CD8-positive, alpha-beta memory T cell (primary cell): ENCODE results near the gene ACTR2. TPM values are rescaled to one million over a fixed set of nuclear protein-coding genes. Genes with fewer than 3 reads are reported as not detected.

Experiments used
- CTCF ChIA-PET: fragments of 350-600 bp; sonication (Branson Sonifier 250); formaldehyde crosslinking; loops from one replicate; lab custom pipeline; 2021; ENCODE audit warnings: antibody characterized with exemption; lab: Charles Lee
- POLR2A ChIA-PET: fragments of 350-600 bp; sonication (Branson Sonifier 250); formaldehyde crosslinking; loops from one replicate; lab custom pipeline; 2021; ENCODE audit warnings: antibody characterized with exemption; lab: Charles Lee
- DNase-seq, 5 donors: peaks; one replicate each; pipeline versions ENCODE4 v3.0.0 to v3.0.0-alpha.2; 2020 to 2022; ENCODE audit warnings: mixed read lengths in 1 of 5
- H3K27ac ChIP-seq: one replicate; pipeline ENCODE4 v1.7.0; 2013; ENCODE audit warnings: low read depth, mild to moderate bottlenecking, low read length, moderate library complexity
- H3K27me3 ChIP-seq: 2 replicates; pipeline ENCODE4 v1.7.0; 2013; ENCODE audit warnings: low read length, mild to moderate bottlenecking; ENCODE audit not compliant: insufficient read depth, poor library complexity, severe bottlenecking
- H3K36me3 ChIP-seq: 2 replicates; pipeline ENCODE4 v1.7.0; 2013; ENCODE audit warnings: mild to moderate bottlenecking, low read length, moderate library complexity; ENCODE audit not compliant: insufficient read depth
- H3K4me1 ChIP-seq: 2 replicates; pipeline ENCODE4 v1.7.0; 2013; ENCODE audit warnings: mild to moderate bottlenecking, low read length, moderate library complexity; ENCODE audit not compliant: insufficient read depth
- H3K4me3 ChIP-seq: 2 replicates; pipeline ENCODE4 v1.7.0; 2013; ENCODE audit warnings: mild to moderate bottlenecking, low read length
- H3K9me3 ChIP-seq: 2 replicates; pipeline ENCODE4 v1.7.0; 2013; ENCODE audit warnings: mild to moderate bottlenecking, low read length
- H3K27ac Mint-ChIP-seq, 8 donors: one replicate each; pipeline ENCODE4 v1.8.0; 2020 to 2021; ENCODE audit warnings: mixed read lengths in 8 of 8, mild to moderate bottlenecking in 6 of 8, inconsistent platforms in 3 of 8, moderate library complexity in 3 of 8
- H3K27me3 Mint-ChIP-seq, 2 donors: one replicate each; pipeline ENCODE4 v1.8.0; 2020 to 2021; ENCODE audit warnings: mixed read lengths in 2 of 2, mild to moderate bottlenecking in 1 of 2, moderate library complexity in 1 of 2
- H3K36me3 Mint-ChIP-seq, 3 donors: one replicate each; pipeline ENCODE4 v1.8.0; 2020 to 2021; ENCODE audit warnings: mixed read lengths in 3 of 3, inconsistent platforms in 1 of 3, mild to moderate bottlenecking in 1 of 3
- H3K4me1 Mint-ChIP-seq, 3 donors: one replicate each; pipeline ENCODE4 v1.8.0; 2020 to 2021; ENCODE audit warnings: mixed read lengths in 3 of 3, inconsistent platforms in 1 of 3, mild to moderate bottlenecking in 1 of 3
- H3K4me3 Mint-ChIP-seq, 7 donors: one replicate each; pipeline ENCODE4 v1.8.0; 2020 to 2021; ENCODE audit warnings: mixed read lengths in 7 of 7, mild to moderate bottlenecking in 6 of 7, moderate library complexity in 4 of 7, inconsistent platforms in 2 of 7
- H3K9me3 Mint-ChIP-seq, 5 donors: one replicate each; pipeline ENCODE4 v1.8.0; 2020 to 2022; ENCODE audit warnings: mixed read lengths in 5 of 5, mild to moderate bottlenecking in 3 of 5, moderate library complexity in 2 of 5, inconsistent platforms in 1 of 5
- polyA plus RNA-seq: library from polyadenylated mRNA; unstranded; fragments of 300-500 nt; fragmentation: Illumina TruSeq; gene quantifications from one replicate; pipeline ENCODE4 v1.2.3, GENCODE V29; 2021
- total RNA-seq, 2 experiments: library from RNA; stranded (reverse); gene quantifications; one replicate each; pipeline ENCODE4 v1.2.3, GENCODE V29; 2021

Gene ACTR2
- total and polyA plus RNA-seq, 3 experiments from 2014 or later, result 294 to 306 (median 299) TPM

DNA sequence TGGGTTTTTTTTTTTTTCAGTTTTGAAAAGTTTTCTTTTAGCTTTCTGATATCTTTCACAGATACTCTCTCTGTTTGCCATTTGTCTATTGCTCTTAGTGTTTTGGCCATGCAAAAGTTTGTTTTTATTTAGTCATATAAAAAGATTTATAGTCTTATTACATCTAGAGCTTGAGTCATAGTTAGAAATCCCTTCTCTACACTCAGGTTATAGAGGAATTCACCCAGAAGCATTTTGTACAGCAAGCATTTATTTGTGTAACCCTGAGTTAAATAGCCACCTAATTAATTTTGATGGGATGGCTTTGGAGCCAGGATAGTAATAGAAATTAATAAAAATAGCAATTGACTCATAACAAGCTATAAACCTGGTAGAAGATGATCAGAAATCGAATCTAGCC, 35.6 kb downstream of the ACTR2 start:
- Mint-ChIP-seq H3K9me3 (no peaks in the 10 kb centered on the region), H3K4me1 (peaks cover 24 to 40% (median 35%) of the 10 kb centered on the region in 3 donors), H3K27me3 (no peaks in the 10 kb centered on the region), H3K4me3 (no peak overlapping the region), H3K36me3 (peaks cover 6 to 77% (median 7%) of the 10 kb centered on the region in 3 donors), H3K27ac (no peak overlapping the region)
- no peak for DNase-seq
- peaks cover 48% of the 10 kb centered on the region for H3K36me3 ChIP-seq
- CTCF ChIA-PET, result interaction anchor here (1.0 kb wide), 1 partner anchor 39 kb away, joined by 3 read pairs; no protein-coding TSS in a partner anchor
- no peaks in the 10 kb centered on the region for H3K4me1 ChIP-seq
- no peak overlapping the region for H3K27ac ChIP-seq
- H3K27me3 ChIP-seq, result no peaks in the 10 kb centered on the region
- H3K9me3 ChIP-seq, result no peaks in the 10 kb centered on the region
- POLR2A ChIA-PET, result interaction anchor here (0.7 kb wide), 1 partner anchor 94 kb away, joined by 5 read pairs; no protein-coding TSS in a partner anchor
- no peak overlapping the region for H3K4me3 ChIP-seq

DNA sequence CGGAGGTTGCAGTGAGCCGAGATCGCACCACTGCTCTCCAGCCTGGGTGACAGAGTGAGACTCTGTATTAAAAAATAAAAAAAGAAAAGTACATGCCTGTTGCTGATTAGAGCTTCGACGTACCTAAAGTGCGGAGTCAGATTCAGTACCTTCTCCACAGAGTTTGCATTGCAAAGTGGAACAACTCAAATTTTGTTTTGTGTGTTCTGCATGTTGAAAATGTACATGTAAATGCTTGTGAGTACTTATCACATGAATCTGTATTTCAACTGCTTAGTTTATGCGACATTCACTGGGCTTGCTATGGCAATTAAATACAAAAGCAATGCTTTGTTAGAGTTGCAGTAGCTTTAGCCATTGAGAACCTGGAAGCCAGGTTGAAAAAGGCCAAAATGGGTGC, 36.4 kb downstream of the ACTR2 start:
- Histone ChIP-seq H3K9me3 (no peaks in the 10 kb centered on the region), H3K27me3 (no peaks in the 10 kb centered on the region), H3K4me1 (no peaks in the 10 kb centered on the region), H3K4me3 (no peak overlapping the region), H3K27ac (no peak overlapping the region), H3K36me3 (peaks cover 48% of the 10 kb centered on the region)
- Mint-ChIP-seq H3K4me1 (peaks cover 23 to 32% (median 28%) of the 10 kb centered on the region in 3 donors), H3K27ac (no peak overlapping the region), H3K27me3 (no peaks in the 10 kb centered on the region), H3K4me3 (no peak overlapping the region), H3K9me3 (no peaks in the 10 kb centered on the region), H3K36me3 (peaks cover 6 to 78% (median 12%) of the 10 kb centered on the region in 3 donors)
- DNase-seq, result no peak
- CTCF ChIA-PET, result interaction anchor here (1.0 kb wide), 1 partner anchor 39 kb away, joined by 3 read pairs; no protein-coding TSS in a partner anchor
- POLR2A ChIA-PET, result no interaction called here

DNA sequence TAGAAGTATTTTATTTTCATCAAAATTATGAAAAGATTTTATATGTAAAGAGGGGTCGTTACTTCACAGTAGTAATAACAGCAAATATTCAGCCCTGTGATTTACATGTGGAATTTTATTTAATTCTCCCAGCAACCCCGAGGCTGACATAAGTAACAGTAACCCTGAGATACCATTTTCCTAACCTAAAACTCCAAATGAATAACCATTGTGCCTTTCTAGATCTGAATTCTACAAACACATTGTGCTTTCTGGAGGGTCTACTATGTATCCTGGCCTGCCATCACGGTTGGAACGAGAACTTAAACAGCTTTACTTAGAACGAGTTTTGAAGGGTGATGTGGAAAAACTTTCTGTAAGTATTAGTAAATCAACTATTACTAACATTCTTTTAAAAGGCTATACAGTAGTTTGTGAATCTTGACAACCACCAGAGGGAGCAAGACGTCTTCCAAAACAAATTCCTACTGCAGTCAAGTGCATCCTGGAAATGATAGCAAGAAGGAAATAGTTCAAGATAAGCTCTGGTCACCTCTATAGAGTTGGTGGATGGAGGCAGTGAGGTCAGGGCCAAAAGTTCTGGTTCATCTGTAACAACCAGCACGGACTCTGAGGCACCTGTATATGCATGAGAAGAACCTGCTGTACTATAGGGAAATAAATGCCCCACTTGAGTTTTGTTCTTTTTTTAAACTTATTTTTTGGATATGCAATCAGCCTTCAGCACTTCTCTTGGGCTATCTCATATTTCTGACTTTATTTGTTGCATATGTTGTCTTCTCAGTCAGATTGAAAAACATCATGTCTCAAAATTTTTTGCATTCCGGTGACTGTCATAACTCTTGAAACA, 37.4 kb downstream of the ACTR2 start:
- H3K4me3 ChIP-seq, result no peak overlapping the region
- POLR2A ChIA-PET, result no interaction called here
- CTCF ChIA-PET, result interaction anchor here (0.9 to 1.6 kb wide), 5 partner anchors 12 to 295 kb away, joined by 3 to 4 read pairs (median 3); no protein-coding TSS in a partner anchor
- peaks cover 21 to 30% (median 28%) of the 10 kb centered on the region in 3 donors for H3K4me1 Mint-ChIP-seq
- H3K27ac Mint-ChIP-seq, result peak overlapping the region in 3 of 8 donors; percentile 38 to 64 (median 41)
- no peaks in the 10 kb centered on the region for H3K9me3 Mint-ChIP-seq
- H3K36me3 ChIP-seq, result peaks cover 52% of the 10 kb centered on the region
- peaks cover 6 to 78% (median 14%) of the 10 kb centered on the region in 3 donors for H3K36me3 Mint-ChIP-seq
- H3K27me3 Mint-ChIP-seq, result no peaks in the 10 kb centered on the region
- no peak overlapping the region for H3K4me3 Mint-ChIP-seq
- peak in 2 of 5 donors; percentile 26 to 32 for DNase-seq
- no peak overlapping the region for H3K27ac ChIP-seq
- no peaks in the 10 kb centered on the region for H3K27me3 ChIP-seq
- H3K4me1 ChIP-seq, result no peaks in the 10 kb centered on the region
- no peaks in the 10 kb centered on the region for H3K9me3 ChIP-seq

DNA sequence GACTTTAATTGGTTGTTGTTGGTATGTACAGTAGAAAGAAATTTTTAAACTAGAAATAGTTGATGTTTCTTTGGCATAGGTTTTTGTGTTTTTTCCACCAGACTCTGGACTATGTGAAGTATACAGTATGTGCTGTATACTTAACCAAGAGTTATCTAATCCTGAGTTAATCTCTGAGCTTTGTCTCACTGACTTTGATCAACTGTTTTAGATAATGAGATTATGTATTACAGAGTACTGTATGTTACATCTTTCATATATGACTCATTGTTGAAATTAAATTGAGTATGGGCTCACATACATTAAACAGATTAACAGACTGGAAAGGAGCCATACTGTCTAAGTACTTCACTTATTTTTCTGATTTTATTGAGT, 38.0 kb downstream of the ACTR2 start:
- no peaks in the 10 kb centered on the region for H3K9me3 Mint-ChIP-seq
- no peak for DNase-seq
- no peaks in the 10 kb centered on the region for H3K27me3 ChIP-seq
- H3K27ac Mint-ChIP-seq, result peak overlapping the region in 2 of 8 donors; percentile 9 to 17
- POLR2A ChIA-PET, result no interaction called here
- H3K27me3 Mint-ChIP-seq, result no peaks in the 10 kb centered on the region
- no peak overlapping the region for H3K4me3 Mint-ChIP-seq
- peaks cover 6 to 80% (median 14%) of the 10 kb centered on the region in 3 donors for H3K36me3 Mint-ChIP-seq
- H3K4me1 ChIP-seq, result no peaks in the 10 kb centered on the region
- no peak overlapping the region for H3K27ac ChIP-seq
- no peak overlapping the region for H3K4me3 ChIP-seq
- peaks cover 21 to 30% (median 28%) of the 10 kb centered on the region in 3 donors for H3K4me1 Mint-ChIP-seq
- no peaks in the 10 kb centered on the region for H3K9me3 ChIP-seq
- H3K36me3 ChIP-seq, result peaks cover 52% of the 10 kb centered on the region
- CTCF ChIA-PET, result interaction anchor here (0.9 to 1.6 kb wide), 5 partner anchors 11 to 294 kb away, joined by 3 to 4 read pairs (median 3); no protein-coding TSS in a partner anchor

DNA sequence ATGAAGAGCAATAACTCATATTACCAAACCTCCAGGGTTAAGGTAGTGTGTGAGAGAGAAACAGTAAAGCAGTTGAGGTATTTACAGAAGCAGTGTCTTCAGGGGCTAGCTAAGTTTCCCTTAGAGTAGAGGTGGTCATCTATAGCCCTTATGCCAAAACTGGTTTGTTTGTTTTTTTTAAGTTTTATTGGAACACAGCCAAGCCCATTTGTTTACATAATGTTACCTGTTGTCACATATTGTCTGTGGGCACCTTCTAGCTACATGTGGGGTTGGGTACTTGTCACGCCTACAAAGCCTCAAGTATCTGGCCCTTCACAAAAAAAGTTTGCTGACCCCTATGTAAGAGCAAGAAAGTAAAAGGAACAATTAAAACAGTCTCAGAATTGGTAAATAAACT, 39.4 kb downstream of the ACTR2 start:
- H3K36me3 ChIP-seq, result peaks cover 48% of the 10 kb centered on the region
- no peaks in the 10 kb centered on the region for H3K9me3 ChIP-seq
- Mint-ChIP-seq H3K4me3 (no peak overlapping the region), H3K4me1 (peaks cover 15 to 23% (median 16%) of the 10 kb centered on the region in 3 donors), H3K27ac (peak overlapping the region in 5 of 8 donors; percentile 24 to 85 (median 31)), H3K9me3 (no peaks in the 10 kb centered on the region), H3K27me3 (no peaks in the 10 kb centered on the region), H3K36me3 (peaks cover under 1 to 75% (median 18%) of the 10 kb centered on the region in 3 donors)
- POLR2A ChIA-PET, result no interaction called here
- H3K27ac ChIP-seq, result no peak overlapping the region
- CTCF ChIA-PET, result interaction anchor here (0.6 kb wide), 1 partner anchor 10 kb away, joined by 3 read pairs; no protein-coding TSS in a partner anchor
- no peaks in the 10 kb centered on the region for H3K27me3 ChIP-seq
- no peak for DNase-seq
- no peaks in the 10 kb centered on the region for H3K4me1 ChIP-seq
- H3K4me3 ChIP-seq, result no peak overlapping the region

DNA sequence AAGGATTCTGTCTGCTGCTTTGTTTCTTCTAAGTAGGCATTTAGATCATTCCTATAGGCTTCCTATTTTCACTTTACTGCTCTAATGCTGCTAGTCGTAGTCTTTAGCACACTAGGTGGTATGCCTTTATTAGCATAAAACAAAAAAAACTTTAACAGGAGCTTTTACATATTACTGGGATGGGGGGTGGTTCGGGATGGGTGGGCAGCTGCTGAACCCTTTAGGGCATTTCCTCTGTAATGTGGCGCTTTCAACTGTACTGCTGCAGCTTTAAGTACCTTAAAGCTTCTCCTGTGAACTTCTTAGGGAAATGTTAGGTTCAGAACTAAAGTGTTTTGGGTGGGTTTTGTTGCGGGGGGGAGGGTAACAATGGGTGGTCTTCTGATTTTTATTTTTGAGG, 41.3 kb downstream of the ACTR2 start:
- DNase-seq, result no peak
- Mint-ChIP-seq H3K9me3 (no peaks in the 10 kb centered on the region), H3K4me1 (peaks cover 15 to 20% (median 16%) of the 10 kb centered on the region in 3 donors), H3K27ac (peak overlapping the region in 3 of 8 donors; percentile 57 to 84 (median 60)), H3K27me3 (no peaks in the 10 kb centered on the region), H3K36me3 (peaks cover 0 to 80% (median 23%) of the 10 kb centered on the region in 3 donors), H3K4me3 (no peak overlapping the region)
- Histone ChIP-seq H3K27me3 (no peaks in the 10 kb centered on the region), H3K4me3 (no peak overlapping the region), H3K4me1 (no peaks in the 10 kb centered on the region), H3K27ac (no peak overlapping the region), H3K9me3 (no peaks in the 10 kb centered on the region), H3K36me3 (peaks cover 53% of the 10 kb centered on the region)
- CTCF ChIA-PET, result no interaction called here
- POLR2A ChIA-PET, result no interaction called here

DNA sequence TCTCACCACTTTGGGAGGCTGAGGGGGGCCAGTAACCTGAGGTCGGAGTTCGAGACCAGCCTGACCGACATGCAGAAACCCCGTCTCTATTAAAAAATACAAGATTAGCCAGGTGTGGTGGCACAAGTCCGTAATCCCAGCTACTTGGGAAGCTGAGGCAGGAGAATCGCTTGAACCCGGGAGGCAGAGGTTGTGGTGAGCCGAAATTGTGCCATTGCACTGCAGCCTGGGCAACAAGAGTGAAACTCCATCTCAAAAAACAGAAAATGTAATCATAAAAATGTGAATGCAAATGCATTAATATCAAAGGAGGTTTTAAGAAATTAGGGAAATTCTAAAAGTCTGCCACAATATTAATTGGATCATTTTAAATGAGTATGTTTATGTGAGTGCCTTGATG, 45.7 kb downstream of the ACTR2 start:
- Histone ChIP-seq H3K27me3 (no peaks in the 10 kb centered on the region), H3K4me3 (no peak overlapping the region), H3K4me1 (no peaks in the 10 kb centered on the region), H3K27ac (no peak overlapping the region), H3K36me3 (peaks cover 19% of the 10 kb centered on the region), H3K9me3 (no peaks in the 10 kb centered on the region)
- Mint-ChIP-seq H3K36me3 (peaks cover 0 to 47% (median 16%) of the 10 kb centered on the region in 3 donors), H3K9me3 (no peaks in the 10 kb centered on the region), H3K4me3 (no peak overlapping the region), H3K27me3 (no peaks in the 10 kb centered on the region), H3K27ac (no peak overlapping the region), H3K4me1 (peaks cover 8 to 15% (median 9%) of the 10 kb centered on the region in 3 donors)
- no peak for DNase-seq
- ChIA-PET CTCF (no interaction called here), POLR2A (no interaction called here)
